GM18519 (cell line): Measurements from ENCODE around the gene MTX1.
A peak's percentile ranks its signal among the peaks of the same experiment; 100 is the strongest.
"Not testable (repeated sequence)": the region's sequence is repeated elsewhere in the genome, so short reads cannot be mapped to it uniquely, and the experiment has no call there.

Source experiments
- ATAC-seq: cut with Tn5 transposase; IDR thresholded peaks from one replicate; pipeline ENCODE4 v1.9.1; 2021; ENCODE audit warnings: mild to moderate bottlenecking, moderate library complexity; ENCODE audit not compliant: unreplicated experiment, low FRiP score

Gene MTX1

GRCh38 chr1:155231302-155231701 lies 22.8 kb downstream of the MTX1 start:
- ATAC-seq: not testable (repeated sequence)

GRCh38 chr1:155232001-155232978 lies 23.8 kb downstream of the MTX1 start:
- ATAC-seq: not testable (repeated sequence)

DNA sequence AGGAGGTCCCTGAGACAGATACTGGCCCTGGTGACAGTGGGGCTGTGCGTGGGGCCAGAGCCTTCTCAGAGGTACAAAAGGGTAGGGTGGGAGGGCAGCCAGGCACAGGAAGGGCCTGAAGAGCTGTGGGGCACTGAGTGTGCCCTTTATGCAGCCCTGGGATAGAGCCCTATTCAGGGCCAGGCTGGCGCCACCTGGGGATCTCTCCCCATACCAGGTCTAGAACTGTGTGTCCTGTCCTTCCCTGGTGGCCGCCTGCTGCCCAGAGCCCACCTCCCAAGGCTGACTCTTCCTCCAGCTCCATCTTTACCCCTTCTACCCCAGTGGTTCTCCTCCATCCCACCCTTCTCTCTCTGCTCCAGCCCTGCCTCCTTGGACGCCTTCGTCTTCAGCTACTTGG lies 25.0 kb downstream of the MTX1 start:
- ATAC-seq: not testable (repeated sequence)

GRCh38 chr1:155235375-155235774 lies 26.9 kb downstream of the MTX1 start:
- not testable (repeated sequence) for ATAC-seq

GRCh38 chr1:155236451-155236850 lies 28.0 kb downstream of the MTX1 start:
- ATAC-seq: no peak

GRCh38 chr1:155241069-155241679 lies 32.7 kb downstream of the MTX1 start:
- no peak for ATAC-seq

GRCh38 chr1:155241841-155242264 lies 33.4 kb downstream of the MTX1 start:
- no peak for ATAC-seq

DNA sequence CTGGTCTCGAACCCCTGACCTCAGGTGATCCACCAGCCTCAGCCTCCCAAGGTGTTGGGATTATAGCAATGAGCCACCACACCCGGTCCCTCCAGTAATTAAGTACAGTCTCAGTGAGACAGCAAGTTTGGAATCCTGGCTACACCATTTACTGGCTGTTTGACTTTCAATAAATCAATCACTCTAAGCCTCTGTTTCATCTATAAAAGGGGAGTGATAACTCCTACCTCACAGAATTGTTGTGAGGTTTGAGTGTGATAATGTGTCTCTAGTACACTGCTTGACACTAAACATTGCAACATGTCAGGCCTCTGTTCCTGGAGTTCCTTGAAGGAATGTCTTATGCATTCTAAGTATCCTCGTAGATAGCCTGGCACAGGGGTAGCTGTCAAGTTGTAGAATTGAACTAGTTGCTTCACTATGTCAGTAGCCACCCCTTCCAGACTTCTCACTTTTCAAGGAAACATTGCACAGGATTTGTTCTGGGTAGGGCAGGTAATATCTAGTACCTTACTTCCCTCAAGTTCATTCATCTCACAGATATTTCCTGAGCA lies 34.4 kb downstream of the MTX1 start:
- no peak for ATAC-seq

DNA sequence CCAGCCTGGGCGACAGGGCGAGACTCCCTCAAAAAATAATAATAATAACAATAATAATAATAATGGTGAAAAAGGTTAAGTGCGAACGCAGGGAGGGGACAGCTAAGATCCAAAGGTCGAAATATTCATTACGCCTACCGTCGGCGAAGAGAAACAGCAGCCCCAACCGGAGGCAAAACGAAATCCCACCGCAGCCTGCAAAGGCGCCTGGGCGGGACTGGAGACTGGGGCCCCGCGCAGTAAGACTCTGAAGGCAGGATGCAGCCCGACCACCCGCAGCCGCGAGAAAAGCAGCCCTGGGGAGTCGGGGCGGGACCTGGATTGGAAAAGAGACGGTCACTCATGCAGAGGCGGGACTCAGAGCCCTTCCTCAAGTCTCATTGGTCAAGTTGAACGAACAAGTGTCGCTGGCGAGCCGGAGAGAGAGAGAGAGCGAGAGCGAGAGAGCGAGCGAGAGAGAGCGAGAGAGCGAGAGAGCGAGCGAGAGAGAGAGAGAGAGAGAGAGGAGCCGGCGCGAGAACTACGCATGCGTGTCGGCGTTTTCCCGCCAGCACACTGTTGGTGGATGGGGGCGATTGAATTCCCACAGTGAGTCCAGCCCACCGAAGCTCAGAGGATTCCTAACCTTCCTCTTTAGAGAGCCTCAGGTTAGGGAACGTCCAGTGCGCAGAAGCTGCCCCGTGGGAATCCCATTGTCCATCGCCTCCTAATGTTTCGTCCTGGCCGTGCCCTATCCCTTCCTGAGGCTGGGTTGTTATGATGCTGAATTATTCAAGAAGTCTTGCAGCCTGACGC lies 36.1 kb downstream of the MTX1 start:
- peak; percentile 62 for ATAC-seq

DNA sequence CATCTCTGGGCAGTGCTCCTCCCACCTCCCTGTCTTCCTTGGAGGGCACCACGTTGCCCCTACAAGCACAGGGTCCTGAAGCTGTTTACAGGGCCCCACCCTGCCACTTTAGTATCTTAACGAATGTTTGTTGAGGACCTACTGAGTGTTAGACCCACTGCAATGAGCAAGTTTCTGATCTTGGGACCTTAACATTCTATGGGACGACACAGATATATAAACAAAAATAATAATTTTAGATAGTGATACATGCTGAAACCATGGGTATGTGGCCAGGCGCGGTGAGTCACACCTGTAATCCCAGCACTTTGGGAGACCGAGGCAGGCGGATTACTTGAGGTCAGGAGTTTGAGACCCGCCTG lies 36.6 kb downstream of the MTX1 start:
- ATAC-seq: no peak

DNA sequence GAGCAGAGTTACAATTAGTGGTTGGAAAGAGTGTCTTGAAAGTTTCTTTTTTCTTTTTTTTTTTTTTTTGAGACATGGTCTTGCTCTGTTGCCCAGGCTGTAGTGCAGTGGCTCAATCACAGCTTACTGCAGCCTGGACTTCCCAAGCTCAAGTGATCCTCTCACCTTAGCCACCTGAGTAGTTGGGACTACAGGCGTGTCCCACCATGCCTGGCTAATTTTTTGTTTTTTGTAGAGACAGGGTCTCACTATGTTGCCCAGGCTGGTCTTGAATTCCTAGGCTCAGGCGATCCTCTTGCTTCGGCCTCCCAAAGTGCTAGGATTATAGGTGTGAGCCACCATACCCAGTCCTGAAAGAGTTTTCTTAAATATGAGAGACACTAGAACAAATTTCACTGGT lies 38.3 kb downstream of the MTX1 start:
- not testable (repeated sequence) for ATAC-seq

DNA sequence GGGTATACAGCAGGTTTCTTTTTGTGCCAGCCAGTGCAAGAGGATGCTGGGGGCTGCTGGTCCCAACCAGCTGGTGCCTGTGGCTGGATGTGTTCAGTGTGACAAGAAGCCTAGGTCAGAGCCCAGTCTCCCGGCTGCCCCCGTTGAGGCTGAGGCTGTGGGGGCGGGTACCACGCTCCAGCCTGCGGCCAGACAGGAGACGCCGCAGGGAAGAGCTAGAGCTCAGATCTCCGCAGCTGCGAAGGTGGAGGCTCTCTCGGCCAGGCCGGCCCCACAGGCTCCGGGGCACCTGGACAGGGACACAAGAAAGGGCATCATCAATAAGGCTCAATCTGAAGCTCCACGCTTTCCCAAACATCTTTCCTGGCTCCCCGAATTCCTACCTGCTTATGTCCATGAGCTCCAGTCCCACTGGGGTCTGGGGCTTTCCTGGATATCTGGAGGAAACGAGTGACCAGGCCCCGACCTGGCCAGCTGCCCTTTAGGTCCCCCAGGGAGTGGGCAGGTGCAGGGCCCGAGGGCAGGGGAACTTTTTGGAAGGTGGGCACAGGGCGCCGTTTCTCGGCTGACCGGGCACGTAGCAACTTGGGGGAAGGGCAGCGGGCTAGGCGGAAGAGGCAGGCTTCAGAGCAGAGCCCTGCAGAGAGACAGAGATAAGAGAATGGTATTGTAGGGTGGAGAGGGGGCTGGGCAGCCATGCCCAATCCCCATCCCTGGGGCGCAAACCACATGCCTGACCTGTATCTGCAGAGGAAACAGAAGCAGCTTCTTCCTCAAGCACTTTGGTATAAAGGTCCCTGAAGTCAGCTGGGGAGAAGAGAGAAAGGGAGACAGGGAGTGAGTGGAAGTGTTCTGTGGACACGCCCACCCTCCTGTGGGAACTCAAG lies 39.4 kb downstream of the MTX1 start:
- no peak for ATAC-seq

DNA sequence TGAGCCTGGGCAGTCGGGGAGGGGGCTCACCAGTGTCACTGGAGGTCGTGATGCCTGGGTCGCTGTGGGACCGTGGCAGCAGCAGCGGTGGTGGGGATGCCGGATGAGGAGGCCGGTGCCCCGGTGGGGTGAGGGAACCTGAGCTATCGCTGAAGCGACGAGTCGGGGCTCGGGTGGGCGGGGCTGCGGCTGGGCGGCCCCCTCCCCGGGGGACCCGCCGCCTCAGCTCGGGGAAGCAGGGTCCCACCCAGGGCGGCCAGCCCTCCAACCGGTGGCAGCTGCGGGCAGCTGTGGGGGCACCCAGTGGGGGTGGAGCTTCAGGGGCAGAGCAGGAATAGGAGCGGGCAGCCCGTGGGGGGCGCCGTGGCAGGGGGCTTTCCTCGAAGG lies 41.7 kb downstream of the MTX1 start:
- no peak for ATAC-seq

DNA sequence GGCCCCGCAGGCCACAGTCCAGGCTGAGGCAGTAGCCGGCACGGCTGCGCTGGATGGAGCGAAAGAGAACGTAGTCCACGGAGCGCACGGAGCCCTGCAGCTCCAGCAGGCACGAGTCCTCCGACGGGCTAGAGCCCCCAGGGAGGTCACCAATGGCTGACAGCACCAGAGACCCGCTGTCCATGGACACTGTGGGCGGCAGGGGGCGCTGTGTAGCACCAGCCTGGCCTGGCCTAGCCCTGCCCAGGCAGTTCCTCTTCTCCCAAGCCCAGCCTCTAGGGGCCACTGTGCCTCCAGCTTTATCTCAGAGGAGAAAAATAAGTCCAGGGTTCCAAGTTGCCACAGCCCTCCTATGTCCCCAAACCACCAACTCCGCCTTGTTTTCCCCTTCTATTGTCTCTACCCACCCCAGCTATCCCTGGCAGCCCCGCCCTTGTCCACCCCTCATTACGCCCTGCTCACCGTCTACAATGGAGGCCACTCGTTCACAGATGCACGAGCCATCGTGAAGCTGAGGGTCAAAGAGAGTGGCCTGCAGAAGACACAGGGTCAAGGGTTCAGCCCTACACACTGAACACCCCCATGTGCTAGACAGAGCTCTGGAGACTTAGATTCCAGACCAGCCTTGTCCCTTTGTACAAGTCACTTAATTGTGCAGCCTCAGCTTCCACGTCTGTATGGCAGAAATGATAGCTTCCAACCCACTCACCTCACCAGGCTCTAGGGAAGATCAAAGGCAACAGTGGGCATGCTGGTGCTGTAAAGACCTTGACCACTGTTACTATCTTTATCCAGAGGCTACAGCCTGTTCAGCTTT lies 42.3 kb downstream of the MTX1 start:
- ATAC-seq: peak; percentile 64

- no peak for ATAC-seq
Measured at GRCh38 chr1:155251566-155251965, 43.1 kb downstream of the MTX1 start.

- ATAC-seq: no peak
Measured at GRCh38 chr1:155253208-155253607, 44.7 kb downstream of the MTX1 start.

DNA sequence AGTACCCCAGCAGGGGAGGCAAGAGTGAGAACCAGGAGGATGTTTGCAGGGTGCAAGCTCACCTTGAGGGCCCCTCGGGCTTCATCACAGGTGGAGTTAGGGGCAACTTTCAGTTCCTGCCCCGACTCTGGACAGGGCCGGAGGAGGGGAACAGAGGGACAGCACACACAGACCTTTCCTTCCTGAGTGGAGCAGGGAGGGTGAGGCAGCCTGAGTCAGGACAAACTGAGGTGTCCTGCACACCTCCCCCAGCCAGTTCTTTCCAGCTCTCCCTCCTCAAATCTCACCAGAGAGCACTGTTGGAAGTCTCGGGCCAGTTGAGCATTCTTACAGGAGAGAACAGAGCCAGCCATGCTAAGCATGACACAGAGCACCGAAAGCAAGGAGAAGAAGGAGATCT lies 45.3 kb downstream of the MTX1 start:
- no peak for ATAC-seq

DNA sequence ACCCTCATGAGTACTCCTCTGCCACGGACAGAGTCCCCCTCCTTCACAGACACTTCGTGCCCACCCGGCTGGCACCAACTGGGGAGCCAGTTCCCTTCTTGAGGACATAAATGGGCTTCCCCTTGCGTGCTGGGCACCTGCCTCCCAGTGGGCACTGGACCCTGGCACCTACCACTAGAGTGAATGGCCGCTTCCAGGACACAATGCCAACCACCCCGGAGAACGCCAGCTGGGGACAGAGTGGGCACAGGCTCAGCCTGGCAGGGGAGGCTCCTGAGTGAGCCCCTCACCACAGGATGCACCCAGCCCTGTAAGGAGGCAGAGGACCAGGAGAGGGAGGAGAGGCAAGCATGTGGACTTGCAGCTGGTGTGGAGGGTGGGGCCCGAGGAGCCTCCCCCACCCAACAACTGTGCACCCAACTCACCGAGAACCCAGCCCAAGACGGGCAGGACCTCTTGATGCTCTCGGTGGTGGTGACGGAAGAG lies 45.8 kb downstream of the MTX1 start:
- ATAC-seq: no peak

GRCh38 chr1:155254714-155255242 lies 46.3 kb downstream of the MTX1 start:
- ATAC-seq: no peak
